Thyroid gland (tissue), 4 donors: ENCODE measurements around the gene FKBP6. TPM values are rescaled to one million over a fixed set of nuclear protein-coding genes. Genes with fewer than 3 reads are reported as not detected.
"Not testable (repeated sequence)": the region's sequence is repeated elsewhere in the genome, so short reads cannot be mapped to it uniquely, and the experiment has no call there.

Source experiments
- DNase-seq, 2 donors: peaks; one replicate each; pipeline ENCODE4 v3.0.0-alpha.2; 2019
- H3K27ac ChIP-seq, 3 donors: fragments of 200-600 bp; sonication (generic); 1 replicate in 2 of 3; 2 replicates in 1 of 3; pipeline ENCODE4 v1.5.1; 2016 to 2019; ENCODE audit warnings: mild to moderate bottlenecking in 1 of 3, moderate library complexity in 1 of 3
- H3K27me3 ChIP-seq: fragments of 200-600 bp; sonication (generic); one replicate; pipeline ENCODE4 v1.5.1; 2019
- H3K36me3 ChIP-seq, 2 donors: fragments of 200-600 bp; sonication (generic); one replicate each; pipeline ENCODE4 v1.5.1; 2016 to 2019
- H3K4me1 ChIP-seq, 2 donors: fragments of 200-600 bp; sonication (generic); one replicate each; pipeline ENCODE4 v1.5.1; 2017 to 2019
- H3K4me3 ChIP-seq, 3 donors: fragments of 200-600 bp; sonication (generic); replicated peaks in 1 of 3; 1 replicate in 2 of 3; 2 replicates in 1 of 3; pipeline ENCODE4 v1.5.1; 2016; ENCODE audit warnings: mild to moderate bottlenecking in 1 of 3
- H3K9me3 ChIP-seq: fragments of 200-600 bp; sonication (generic); one replicate; pipeline ENCODE4 v1.5.1; 2017
- POLR2A ChIP-seq, 2 donors: fragments of 450-650 bp; IDR thresholded peaks; one replicate each; pipeline ENCODE4 v1.6.1; 2017; ENCODE audit warnings: antibody characterized with exemption in 2 of 2, mild to moderate bottlenecking in 2 of 2, moderate library complexity in 1 of 2
- WGBS, 2 donors: methylation state at CpG; one replicate each; pipeline ENCODE4 v1.1.5; 2017; 5-methylcytosine and 5-hydroxymethylcytosine counted together
- intact Hi-C: fragments of 100-400 bp; cut with DNase I; formaldehyde crosslinking; loops from one replicate; pipeline ENCODE4 v1.15.1; 2023
- total RNA-seq, 4 donors: library from RNA; depleted of rRNA; stranded (reverse); fragments of >200 nt; gene quantifications; one replicate each; pipeline ENCODE4 v1.2.3, GENCODE V29; 2016
- TF ChIP-seq, protein P1 (sequence below), 6 experiments: fragments of 200-600 bp in 3 of 6; fragments of 450-650 bp in 3 of 6; sonication (generic) in 3 of 6; IDR thresholded peaks; one replicate each; pipeline ENCODE4 v1.5.1; 2016 to 2019; ENCODE audit warnings: antibody characterized with exemption in 6 of 6, mild to moderate bottlenecking in 2 of 6, inconsistent platforms in 1 of 6, moderate library complexity in 1 of 6

FKBP6 gene
- total RNA-seq, 4 donors from 2014 or later = 0.27 TPM; not detected in 3

DNA sequence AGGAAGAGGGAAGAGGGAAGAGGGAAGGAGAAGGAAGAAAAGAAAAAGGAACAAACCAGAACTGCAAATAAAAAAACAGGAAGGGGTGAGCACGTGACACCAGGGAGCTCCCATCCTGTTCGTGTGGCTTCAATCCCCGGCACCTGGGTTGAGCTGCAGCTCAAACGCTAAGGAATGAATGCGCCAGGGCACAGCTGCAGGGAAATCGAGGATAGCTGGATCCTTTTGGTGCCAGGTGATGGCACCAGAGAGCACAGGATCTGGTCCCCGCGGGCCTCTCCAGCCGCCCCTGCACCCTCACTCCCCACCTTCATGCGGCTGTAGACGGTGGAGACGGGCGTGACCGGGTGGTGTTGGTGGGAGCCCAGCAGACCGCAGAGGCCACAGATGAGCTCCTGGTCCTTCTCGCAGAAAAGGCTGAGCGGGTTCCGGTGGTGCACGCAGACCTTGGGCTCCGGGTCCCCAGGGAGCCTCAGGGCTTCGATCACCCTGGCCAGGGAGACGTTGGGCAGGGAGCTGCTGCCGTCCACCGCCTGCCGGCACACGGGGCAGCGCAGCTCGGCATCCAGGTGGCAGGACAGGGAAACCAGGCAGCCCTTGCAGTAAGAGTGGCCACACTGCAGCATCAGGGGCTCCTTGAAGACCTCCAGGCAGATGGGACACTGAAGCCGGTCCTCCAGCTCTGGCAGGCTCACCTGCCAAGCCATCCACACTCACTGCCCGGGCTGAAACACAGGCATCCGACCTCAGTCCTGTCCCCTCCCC lies 3.7 kb upstream of the FKBP6 start:
- 10 to 17% methylated on average over 12 to 18 of the region's 31 CpGs for WGBS, 2 donors
- H3K4me3 ChIP-seq, H3K27ac ChIP-seq, H3K27me3 ChIP-seq, H3K4me1 ChIP-seq, H3K9me3 ChIP-seq, H3K36me3 ChIP-seq, intact Hi-C loops: not testable (repeated sequence)
- peak; percentile 45 to 54 for DNase-seq
- TF ChIP-seq, protein P1, sequence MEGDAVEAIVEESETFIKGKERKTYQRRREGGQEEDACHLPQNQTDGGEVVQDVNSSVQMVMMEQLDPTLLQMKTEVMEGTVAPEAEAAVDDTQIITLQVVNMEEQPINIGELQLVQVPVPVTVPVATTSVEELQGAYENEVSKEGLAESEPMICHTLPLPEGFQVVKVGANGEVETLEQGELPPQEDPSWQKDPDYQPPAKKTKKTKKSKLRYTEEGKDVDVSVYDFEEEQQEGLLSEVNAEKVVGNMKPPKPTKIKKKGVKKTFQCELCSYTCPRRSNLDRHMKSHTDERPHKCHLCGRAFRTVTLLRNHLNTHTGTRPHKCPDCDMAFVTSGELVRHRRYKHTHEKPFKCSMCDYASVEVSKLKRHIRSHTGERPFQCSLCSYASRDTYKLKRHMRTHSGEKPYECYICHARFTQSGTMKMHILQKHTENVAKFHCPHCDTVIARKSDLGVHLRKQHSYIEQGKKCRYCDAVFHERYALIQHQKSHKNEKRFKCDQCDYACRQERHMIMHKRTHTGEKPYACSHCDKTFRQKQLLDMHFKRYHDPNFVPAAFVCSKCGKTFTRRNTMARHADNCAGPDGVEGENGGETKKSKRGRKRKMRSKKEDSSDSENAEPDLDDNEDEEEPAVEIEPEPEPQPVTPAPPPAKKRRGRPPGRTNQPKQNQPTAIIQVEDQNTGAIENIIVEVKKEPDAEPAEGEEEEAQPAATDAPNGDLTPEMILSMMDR (IDR thresholded peaks at IDR 0.05) = peak in 4 of 6 experiments; percentile 29 to 59 (median 45)

- WGBS, 2 donors = 76 to 93% methylated on average over 4 to 6 of the region's 6 CpGs
- DNase-seq, H3K9me3 ChIP-seq, H3K36me3 ChIP-seq, intact Hi-C loops, H3K4me3 ChIP-seq, H3K27ac ChIP-seq, H3K27me3 ChIP-seq: not testable (repeated sequence)
- peaks cover 0 to 12% of the 10 kb centered on the region in 2 donors for H3K4me1 ChIP-seq
These were observed 2.5 kb upstream of the FKBP6 start for GRCh38 chr7:73325424-73325823.

DNA sequence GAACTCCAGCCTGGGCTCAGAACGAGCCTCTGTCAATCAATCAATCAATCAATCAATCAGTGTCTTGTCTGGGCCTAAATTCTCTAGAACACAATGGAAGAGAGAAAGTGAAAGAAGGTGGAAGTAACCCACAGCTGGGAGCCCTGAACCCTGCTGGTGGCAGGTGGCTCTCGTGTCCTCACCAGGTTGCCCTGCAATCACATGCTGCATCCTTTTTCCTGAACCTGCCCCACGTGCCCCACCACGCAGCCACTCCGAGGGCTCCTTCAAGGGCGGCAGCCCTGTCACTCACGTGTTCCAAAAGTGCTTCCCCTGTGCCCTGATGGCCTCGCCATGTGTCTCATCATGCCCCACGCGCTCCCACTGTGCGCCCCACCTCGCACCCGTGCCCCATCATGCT lies 512 bp upstream of the FKBP6 start:
- H3K27ac ChIP-seq, H3K27me3 ChIP-seq, H3K36me3 ChIP-seq, H3K4me3 ChIP-seq, DNase-seq, intact Hi-C loops, H3K9me3 ChIP-seq: not testable (repeated sequence)
- WGBS, 2 donors = 71 to 88% methylated on average over 7 to 13 of the region's 13 CpGs
- H3K4me1 ChIP-seq = peaks cover 0 to 15% of the 10 kb centered on the region in 2 donors

- Histone ChIP-seq H3K27ac (no peak overlapping the region), H3K4me1 (peaks cover 0 to 15% of the 10 kb centered on the region in 2 donors), H3K4me3 (no peak overlapping the region), H3K27me3 (no peaks in the 10 kb centered on the region), H3K9me3 (no peaks in the 10 kb centered on the region), H3K36me3 (no peaks in the 10 kb centered on the region)
- 94 to 95% methylated on average over 10 of the region's 10 CpGs for WGBS, 2 donors
- DNase-seq = no peak
- TF ChIP-seq, protein P1 (IDR thresholded peaks at IDR 0.05) = no peak
- TF ChIP-seq POLR2A (IDR thresholded peaks at IDR 0.05) = no peak
- intact Hi-C loops = no loop called here
These were observed 735 bp downstream of the FKBP6 start for GRCh38 chr7:73328696-73329095.

DNA sequence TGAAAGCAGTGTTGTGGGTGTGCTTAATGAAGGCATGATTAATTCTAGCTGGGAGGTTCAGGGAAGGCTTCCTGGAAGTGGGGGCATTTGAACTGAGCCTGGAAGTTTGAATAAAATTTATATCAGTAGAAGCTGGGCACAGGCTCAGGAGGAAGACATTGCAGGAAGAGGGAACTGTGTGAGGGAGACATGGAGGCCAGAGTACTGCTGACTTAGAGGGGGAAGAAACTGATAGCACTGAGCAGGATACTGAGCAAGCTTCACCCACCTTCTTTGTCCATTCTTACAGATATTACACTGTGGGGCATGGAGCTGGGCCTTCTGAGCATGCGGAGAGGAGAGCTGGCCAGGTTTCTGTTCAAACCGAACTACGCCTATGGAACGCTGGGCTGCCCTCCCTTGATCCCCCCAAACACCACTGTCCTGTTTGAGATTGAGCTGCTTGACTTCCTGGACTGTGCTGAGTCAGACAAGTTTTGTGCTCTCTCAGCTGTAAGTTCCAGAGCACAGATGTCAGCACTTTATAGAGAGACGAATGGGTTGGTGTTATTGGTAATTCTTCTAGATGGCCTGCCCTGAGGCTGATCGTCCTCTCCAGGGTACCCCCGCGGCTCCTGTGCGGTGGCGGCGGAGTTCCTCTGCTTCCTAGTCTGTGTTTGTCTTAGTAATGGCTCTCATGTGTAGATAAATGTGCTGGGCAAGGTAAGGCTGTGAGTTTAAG lies 2.1 kb downstream of the FKBP6 start:
- Histone ChIP-seq H3K9me3 (no peaks in the 10 kb centered on the region), H3K36me3 (no peaks in the 10 kb centered on the region), H3K4me1 (peaks cover 0 to 8% of the 10 kb centered on the region in 2 donors), H3K4me3 (no peak overlapping the region), H3K27ac (no peak overlapping the region), H3K27me3 (no peaks in the 10 kb centered on the region)
- TF ChIP-seq POLR2A (IDR thresholded peaks at IDR 0.05) = no peak
- TF ChIP-seq, protein P1 (IDR thresholded peaks at IDR 0.05) = no peak
- intact Hi-C loops = no loop called here
- WGBS, 2 donors = 12 to 20% methylated on average over 11 of the region's 11 CpGs
- peak in 1 of 2 donors; percentile 3 for DNase-seq

DNA sequence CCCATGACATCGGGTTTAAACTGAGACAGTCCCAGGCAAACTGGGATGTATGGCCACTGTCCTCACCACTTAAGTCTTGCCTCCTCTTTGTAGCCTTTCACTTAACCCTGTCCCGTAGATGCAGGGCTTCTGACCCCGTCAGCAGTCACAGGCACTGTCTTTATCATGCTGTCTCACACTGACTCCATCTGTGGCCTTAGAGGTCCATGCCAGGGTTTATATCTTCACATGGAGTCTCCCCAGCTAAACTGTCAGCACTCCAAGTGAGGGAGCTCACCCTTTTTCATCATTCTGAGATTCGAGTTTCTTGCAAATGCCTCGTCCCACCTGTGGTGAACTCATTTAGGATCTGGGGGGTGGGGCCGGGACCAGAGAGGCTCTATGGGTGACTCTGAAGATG lies 2.8 kb downstream of the FKBP6 start:
- H3K4me3 ChIP-seq = no peak overlapping the region
- TF ChIP-seq, protein P1 (IDR thresholded peaks at IDR 0.05) = no peak
- 54 to 55% methylated on average over 6 of the region's 6 CpGs for WGBS, 2 donors
- H3K9me3 ChIP-seq = no peaks in the 10 kb centered on the region
- peaks cover 0 to 8% of the 10 kb centered on the region in 2 donors for H3K4me1 ChIP-seq
- intact Hi-C loops = no loop called here
- no peaks in the 10 kb centered on the region for H3K36me3 ChIP-seq
- H3K27ac ChIP-seq = no peak overlapping the region
- no peaks in the 10 kb centered on the region for H3K27me3 ChIP-seq
- no peak for DNase-seq
